Activated CD4-positive, alpha-beta T cell treated with anti-CD3 and anti-CD28 coated beads for 48 hours (primary cell): Measurements from ENCODE around the gene EIF4G1.
A peak's percentile ranks its signal among the peaks of the same experiment; 100 is the strongest.

ENCODE experiments used
- DNase-seq: peaks from one replicate; pipeline ENCODE4 v3.0.0-alpha.2; 2020

Gene EIF4G1

DNA sequence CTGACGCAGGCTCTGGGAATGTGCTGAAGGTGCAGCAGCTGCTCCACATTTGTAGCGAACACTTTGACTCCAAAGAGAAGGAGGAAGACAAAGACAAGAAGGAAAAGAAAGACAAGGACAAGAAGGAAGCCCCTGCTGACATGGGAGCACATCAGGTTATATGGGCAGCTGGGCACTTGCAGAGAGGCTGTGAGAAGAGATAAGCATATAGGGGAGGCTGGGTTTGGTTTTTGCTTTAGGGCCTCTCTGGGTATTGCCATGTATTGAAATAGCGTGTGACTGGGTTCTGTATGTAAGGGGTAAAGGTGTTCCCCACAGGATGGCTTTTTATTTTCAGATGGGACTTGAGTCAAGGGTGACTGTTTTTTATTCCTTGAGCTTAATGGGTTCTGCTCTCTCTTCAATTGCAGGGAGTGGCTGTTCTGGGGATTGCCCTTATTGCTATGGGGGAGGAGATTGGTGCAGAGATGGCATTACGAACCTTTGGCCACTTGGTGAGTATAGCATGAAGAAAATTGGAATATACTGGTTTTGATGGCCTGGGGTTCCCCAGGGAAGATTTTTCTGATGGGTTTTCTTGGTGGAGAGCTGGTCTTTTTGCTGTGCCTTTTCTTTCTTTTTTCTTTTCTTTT is 7.9 kb upstream of the EIF4G1 start:
- DNase-seq: no peak

DNA sequence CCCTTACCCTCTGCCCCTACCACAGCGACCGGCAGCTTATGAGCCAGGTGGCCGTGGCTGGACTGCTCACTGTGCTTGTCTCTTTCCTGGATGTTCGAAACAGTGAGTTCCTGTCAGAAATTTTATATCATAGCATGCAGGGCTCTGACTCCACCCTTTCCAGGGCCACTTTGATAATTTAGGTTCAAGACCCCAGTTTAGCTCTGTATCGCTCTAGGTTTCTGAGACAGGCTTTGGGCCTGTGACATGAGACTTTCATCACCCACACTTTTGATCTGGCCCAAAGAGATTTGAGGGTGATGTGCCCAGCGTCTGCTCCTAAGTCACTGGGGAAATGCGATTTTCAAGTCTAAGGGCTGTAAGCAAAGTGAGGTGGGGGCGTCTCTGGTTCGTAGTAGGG is 6.5 kb upstream of the EIF4G1 start:
- no peak for DNase-seq

DNA sequence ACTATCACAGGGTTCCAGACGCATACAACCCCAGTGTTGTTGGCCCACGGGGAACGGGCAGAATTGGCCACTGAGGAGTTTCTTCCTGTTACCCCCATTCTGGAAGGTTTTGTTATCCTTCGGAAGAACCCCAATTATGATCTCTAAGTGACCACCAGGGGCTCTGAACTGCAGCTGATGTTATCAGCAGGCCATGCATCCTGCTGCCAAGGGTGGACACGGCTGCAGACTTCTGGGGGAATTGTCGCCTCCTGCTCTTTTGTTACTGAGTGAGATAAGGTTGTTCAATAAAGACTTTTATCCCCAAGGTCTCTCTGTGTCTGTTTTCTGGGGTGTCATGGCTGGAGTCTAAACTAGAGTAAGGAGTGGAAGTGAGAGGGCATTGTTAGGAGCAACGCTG is 5.7 kb upstream of the EIF4G1 start:
- no peak for DNase-seq

DNA sequence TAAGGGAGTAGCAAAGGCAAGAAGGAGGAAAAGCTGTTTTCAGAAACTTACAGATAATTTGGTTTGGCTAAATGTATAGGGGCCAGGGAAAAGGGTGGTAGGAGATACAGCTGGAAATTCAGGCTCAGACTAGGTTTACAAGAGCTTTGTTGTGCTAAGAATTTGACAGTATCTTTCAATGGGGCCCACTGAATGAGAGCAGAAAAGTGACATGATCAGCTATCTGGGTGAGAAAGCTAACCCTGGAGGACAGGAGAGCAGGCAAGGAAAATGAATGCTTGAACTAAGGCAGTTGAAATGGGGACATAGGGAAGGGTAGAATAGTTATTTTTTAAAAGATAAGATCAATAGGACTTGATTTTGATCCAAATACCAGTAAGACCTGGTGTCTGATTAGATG is 2.8 kb upstream of the EIF4G1 start:
- no peak for DNase-seq

DNA sequence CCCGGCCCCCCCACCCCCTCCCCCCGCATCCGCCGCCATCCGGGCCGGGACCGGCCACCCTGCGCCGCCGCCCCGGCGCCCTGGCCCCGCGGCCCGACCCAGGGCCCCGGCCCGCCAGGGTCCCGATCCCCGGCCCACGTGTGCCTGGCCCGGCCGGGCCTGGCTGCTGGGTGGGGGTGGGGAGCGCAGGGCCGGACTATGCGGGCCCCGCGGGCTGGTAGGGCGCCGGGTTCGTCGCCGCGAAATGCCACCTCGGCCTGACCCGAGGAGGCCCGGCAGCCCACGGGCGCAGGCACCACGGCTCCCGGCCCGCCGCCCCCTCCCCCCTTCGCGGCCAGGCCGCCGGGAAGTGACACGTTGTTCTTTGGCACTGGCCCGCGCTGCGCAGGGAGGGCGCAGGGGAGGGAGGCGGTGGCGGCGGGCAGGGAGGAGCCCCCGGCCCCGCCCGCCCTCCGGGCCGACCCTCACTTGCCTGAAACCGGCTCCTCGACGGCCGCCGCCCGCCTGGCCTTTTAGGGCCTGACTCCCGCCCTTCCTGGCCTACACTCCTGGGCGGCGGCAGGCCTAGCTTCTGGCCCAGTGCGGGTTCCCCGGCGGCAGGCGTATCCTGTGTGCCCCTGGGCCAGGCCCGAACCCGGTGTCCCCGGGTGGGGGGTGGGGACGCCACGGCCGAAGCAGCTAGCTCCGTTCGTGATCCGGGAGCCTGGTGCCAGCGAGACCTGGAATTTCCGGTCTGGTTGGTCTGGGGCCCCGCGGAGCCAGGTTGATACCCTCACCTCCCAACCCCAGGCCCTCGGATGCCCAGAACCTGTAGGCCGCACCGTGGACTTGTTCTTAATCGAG is 515 bp downstream of the EIF4G1 start:
- peak; percentile 68 for DNase-seq

DNA sequence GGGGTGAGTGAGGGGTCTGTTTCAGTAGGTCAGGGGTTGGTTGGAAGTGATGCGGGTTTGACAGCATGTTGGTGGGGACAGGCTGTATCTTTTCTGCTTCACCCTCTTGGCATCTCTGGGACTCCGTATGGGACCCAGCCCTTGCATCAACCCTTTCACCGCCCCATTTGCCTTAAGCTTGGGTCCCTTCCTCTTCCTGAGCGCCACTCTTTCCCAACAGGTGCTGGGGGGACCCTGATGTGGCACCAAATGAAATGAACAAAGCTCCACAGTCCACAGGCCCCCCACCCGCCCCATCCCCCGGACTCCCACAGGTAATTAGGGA is 1.1 kb downstream of the EIF4G1 start:
- DNase-seq: no peak

DNA sequence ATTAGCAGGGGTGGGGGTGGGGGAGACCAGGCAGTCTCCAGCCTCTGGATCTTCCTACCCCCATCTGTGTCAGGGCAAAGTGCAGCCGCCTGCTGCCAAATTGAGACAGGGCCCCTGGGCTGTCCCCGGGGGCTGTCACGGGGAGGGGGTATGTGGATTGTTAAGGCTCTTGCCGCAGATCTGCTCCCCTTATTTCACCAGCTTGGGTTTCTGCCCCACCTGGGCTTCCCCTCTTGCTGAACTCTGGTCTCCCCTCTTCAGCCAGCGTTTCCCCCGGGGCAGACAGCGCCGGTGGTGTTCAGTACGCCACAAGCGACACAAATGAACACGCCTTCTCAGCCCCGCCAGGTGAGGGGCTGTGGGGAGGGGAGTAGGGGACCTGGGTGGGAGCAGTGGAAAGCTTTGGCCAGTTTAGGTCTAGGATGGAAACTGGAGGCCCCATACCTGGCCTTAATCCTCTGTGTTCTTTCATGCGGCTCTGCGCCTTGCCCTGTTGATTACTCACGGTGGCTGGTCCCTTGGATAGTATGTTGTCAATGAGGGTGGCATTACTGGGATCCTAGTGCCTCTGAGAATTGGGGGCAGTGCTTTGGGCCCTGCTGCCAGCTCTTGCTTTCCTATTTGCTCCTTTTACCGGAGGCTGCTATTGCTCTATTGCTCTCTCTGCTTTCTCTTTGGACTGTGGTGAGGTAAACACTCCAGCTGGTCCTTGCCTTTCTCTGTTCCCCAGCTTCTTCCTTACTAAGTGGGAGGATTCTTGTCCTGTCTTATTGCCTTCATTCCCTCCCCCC is 1.7 kb downstream of the EIF4G1 start:
- no peak for DNase-seq

DNA sequence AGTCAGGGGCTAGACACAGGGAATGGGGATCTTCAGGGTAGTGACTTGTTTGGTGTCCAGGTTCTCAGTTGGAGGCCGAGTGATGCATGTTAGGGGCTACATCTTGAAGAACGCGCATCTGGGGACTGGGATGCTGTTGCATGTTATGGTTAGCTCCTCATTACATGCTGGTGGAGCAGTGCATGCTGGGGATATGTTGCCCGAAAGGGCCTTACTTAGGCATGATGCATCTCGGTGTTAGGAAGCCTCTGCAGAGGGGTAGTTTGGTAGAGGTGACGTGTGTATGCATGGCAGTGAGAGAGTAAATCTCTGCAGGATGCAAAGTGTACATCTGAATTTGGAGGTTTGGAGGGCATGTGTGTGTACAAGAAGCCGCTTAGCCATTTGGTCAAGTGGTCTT is 2.4 kb downstream of the EIF4G1 start:
- DNase-seq: no peak

DNA sequence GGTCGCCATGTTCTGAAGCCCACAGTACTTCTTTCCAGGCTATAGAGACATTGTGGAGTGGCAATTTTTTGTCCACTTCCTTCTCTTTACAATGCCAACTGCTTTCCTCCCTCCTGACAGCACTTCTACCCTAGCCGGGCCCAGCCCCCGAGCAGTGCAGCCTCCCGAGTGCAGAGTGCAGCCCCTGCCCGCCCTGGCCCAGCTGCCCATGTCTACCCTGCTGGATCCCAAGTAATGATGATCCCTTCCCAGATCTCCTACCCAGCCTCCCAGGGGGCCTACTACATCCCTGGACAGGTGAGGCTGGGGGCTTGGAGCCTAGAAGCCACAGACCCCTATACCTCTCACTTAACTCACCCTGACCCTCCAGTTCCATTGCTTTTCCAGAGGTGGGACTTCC is 2.8 kb downstream of the EIF4G1 start:
- DNase-seq: no peak

DNA sequence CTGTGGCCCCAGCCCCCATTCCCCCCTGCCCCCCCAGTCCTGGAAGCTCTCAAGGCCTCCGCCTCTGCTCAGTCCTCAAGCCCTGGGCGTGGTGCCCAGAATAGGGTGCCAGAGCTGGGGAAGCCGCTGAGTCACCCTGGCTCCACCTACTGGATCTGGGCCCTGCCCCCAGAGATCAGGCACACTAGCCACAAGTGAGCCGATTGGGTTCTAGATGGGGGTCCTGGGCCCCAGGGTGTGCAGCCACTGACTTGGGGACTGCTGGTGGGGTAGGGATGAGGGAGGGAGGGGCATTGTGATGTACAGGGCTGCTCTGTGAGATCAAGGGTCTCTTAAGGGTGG is 5.7 kb downstream of the EIF4G1 start:
- peak; percentile 67 for DNase-seq

DNA sequence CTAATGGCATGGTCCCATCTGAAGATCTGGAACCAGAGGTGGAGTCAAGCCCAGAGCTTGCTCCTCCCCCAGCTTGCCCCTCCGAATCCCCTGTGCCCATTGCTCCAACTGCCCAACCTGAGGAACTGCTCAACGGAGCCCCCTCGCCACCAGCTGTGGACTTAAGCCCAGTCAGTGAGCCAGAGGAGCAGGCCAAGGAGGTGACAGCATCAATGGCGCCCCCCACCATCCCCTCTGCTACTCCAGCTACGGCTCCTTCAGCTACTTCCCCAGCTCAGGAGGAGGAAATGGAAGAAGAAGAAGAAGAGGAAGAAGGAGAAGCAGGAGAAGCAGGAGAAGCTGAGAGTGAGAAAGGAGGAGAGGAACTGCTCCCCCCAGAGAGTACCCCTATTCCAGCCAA is 7.3 kb downstream of the EIF4G1 start:
- no peak for DNase-seq

DNA sequence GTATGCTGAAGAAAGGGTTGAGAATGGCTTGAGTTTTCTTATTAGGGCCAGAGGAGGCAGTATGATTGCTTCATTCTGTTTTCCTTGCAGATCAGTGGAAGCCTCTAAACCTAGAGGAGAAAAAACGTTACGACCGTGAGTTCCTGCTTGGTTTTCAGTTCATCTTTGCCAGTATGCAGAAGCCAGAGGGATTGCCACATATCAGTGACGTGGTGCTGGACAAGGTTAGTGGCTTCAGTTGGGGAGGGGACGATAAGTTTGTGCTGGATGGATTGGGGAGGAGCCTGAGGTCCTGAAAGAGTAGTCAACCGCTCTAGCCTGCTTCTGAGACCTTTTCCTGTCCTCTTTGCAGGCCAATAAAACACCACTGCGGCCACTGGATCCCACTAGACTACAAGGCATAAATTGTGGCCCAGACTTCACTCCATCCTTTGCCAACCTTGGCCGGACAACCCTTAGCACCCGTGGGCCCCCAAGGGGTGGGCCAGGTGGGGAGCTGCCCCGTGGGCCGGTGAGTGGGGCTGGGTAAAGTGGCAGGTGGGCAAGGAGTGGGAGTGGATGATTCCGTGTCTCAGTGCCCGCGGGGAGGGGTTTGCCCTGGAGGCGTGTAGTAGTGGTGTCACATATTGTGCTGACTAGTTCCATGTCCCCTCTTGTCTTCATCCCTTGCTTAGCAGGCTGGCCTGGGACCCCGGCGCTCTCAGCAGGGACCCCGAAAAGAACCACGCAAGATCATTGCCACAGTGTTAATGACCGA is 8.5 kb downstream of the EIF4G1 start:
- DNase-seq: no peak

DNA sequence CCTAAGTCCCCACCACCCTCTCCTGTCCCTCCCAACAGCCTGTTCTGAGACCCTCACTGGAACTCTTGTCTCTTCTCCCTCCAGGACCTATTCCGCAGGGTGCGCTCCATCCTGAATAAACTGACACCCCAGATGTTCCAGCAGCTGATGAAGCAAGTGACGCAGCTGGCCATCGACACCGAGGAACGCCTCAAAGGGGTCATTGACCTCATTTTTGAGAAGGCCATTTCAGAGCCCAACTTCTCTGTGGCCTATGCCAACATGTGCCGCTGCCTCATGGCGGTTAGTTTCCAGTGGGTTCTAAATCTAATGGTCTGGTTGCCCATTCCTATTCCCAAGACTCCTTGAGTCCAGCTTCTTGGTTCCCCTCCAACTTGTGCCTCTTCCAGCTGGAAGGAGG is 9.3 kb downstream of the EIF4G1 start:
- DNase-seq: no peak

DNA sequence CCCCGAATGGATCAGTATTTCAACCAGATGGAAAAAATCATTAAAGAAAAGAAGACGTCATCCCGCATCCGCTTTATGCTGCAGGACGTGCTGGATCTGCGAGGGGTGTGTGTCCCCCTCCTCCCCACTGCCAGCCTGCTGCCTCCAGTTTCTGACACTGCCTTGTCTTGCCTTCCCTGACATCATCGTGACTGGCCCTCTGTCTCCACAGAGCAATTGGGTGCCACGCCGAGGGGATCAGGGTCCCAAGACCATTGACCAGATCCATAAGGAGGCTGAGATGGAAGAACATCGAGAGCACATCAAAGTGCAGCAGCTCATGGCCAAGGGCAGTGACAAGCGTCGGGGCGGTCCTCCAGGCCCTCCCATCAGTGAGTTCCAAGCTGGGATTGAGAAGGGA is 10.9 kb downstream of the EIF4G1 start:
- no peak for DNase-seq

DNA sequence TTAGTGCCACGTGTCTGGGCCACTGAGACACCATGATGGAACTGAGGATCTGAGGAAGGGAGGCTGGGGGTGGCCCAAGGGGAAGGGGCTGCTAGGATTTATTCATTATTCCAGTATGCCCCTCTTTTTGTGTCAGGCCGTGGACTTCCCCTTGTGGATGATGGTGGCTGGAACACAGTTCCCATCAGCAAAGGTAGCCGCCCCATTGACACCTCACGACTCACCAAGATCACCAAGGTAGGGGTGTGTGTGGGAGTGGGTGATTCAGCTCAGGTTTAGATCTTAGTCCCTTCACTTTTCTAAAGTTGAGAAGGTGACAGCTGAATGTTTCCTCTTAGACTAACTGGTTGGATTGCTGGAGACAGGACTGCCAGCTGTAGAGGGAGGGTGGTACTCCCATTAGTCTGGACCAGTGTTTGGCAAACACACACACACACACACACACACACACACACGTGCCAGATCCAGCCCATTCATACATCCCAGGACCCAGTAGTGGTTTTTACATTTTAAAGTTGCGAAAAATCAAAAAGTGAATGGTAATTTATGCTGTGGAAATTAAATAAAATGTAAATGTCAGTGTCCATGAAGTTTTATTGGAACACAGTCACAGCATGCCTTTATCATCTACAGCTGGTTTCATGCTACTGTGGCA is 11.4 kb downstream of the EIF4G1 start:
- peak; percentile 62 for DNase-seq

DNA sequence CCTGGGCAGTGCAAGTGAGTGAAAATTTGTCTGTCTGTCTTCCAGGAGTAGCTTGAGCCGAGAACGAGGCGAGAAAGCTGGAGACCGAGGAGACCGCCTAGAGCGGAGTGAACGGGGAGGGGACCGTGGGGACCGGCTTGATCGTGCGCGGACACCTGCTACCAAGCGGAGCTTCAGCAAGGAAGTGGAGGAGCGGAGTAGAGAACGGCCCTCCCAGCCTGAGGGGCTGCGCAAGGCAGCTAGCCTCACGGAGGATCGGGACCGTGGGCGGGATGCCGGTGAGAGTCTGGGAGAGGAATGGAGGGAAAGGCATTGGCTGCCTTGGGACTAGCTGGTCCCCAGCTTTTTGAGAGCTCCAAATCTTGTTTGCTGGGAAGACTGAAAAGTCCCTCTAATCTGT is 12.8 kb downstream of the EIF4G1 start:
- no peak for DNase-seq

DNA sequence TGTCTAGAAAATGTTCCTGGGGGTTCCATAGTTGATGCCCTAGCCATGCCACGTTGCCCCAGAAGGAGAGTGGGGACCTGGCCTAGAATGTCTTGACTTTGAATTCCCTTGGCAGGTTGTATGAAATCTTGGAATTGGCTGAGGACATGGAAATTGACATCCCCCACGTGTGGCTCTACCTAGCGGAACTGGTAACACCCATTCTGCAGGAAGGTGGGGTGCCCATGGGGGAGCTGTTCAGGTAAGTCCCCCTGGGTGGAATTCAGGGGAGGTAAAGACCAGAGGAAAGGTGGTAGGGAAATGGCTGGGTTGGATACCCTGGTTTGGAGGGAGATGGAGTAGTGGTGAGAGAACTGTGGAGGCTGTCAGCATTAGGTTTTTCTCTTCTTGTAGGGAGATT is 14.1 kb downstream of the EIF4G1 start:
- no peak for DNase-seq

DNA sequence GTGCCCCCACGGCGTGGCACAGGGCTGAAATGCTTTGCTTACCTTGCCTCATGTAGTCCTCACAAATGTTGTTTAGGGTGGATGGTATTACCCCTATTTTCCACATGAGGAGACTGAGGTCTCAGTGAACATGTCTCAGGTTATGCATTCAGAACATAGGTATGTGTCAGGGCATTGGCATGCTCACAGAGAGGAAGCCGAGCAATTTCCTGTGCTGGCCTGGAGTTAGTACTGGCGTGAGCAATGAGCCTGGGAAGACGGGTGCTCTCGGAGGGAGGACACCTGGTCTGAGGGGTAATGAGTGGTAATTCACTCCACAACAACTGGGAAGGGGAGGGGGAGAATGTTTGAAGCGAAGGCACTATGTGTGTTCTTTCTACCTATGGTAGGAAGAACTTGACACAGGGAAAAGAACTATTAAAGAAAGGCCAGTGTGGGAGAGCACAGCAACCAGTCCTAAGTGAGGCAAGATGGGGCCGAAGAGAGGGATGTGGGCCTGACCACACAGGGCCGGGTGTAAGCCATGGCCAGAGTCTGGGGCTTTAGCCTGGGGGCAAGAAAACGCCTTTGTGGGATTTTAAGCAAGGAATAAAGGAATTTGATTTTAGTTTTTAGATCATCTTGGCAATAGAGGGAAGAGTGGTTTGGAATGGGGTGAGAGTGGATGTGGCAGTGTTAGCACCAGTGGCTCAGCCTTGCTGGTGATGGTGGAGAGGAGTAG is 18.1 kb downstream of the EIF4G1 start:
- DNase-seq: no peak

DNA sequence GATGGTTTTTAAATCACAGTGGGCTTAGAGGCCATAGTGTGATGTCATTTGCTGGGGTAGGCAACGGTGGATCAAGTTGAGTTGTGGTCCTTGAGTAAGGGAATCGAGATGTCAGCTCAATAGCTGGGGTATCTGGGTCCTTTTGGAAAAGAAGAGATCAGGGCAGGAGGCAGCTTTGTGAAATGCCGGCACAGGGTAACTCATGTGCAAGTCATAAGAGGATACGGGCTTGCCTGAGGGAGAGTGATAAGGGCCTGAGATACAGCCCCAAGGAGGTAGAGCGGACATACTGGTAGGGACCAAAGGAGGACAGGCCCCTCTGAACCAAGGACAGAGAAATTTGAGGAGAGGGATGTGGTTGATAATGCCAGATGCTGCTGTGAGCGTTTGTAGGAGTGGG is 18.8 kb downstream of the EIF4G1 start:
- no peak for DNase-seq

DNA sequence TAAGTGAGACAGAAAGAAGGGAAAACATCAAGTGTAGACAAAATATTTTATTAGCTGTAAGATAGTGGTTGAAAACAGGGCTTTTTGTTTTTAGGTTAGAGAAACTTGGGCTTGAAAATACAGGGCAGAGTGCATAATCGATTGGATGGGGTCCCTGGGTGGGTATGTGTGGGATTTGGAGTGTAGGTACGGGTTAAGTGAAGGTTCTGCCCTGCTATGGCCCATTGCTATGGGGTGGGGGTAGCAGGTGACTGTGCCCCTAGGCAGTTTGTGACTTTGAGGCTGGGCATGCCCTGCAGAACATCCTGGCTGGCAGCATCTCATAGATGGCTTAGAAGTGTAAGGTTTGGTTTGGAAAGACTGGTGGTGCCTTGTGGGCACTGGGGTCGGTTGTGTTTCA is 19.3 kb downstream of the EIF4G1 start:
- DNase-seq: no peak

DNA sequence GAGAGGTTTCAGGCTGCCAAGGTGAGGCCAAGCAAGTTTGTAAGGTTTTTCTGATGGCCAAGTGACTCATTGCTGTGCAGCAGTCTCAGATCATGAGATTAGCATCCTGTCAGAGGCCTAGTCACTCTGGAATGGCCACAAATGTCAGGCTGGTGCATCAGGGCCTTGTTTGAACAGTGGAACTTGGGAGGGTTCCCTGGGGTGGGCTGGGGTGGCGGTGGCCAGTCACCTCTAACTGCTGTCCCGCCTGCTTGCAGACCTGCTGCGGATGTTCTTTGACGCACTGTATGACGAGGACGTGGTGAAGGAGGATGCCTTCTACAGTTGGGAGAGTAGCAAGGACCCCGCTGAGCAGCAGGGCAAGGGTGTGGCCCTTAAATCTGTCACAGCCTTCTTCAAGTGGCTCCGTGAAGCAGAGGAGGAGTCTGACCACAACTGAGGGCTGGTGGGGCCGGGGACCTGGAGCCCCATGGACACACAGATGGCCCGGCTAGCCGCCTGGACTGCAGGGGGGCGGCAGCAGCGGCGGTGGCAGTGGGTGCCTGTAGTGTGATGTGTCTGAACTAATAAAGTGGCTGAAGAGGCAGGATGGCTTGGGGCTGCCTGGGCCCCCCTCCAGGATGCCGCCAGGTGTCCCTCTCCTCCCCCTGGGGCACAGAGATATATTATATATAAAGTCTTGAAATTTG is 20.2 kb downstream of the EIF4G1 start:
- peak; percentile 69 for DNase-seq

DNA sequence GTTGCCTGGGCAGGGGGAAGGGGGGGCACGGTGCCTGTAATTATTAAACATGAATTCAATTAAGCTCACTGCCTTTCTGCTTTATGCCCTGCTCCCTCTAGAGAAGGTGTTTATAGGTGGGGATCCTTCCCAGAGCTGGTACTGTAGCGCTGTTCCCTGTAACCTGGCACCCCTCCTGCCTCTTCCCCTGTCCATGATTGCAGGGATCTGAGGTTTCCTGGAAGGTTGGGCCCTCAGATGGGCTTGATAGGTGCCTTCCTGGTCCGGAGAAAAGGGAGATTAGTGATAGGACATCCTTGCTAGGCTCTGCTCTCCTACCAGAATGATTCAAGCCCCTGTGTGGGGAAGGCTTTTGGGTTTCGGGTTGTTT is 20.9 kb downstream of the EIF4G1 start:
- no peak for DNase-seq
